AG09309 (cell line): Measurements from ENCODE around the gene IL6.

Experiments
- DNase-seq: peaks from one replicate; pipeline ENCODE4 v3.0.0-alpha.2; 2010; ENCODE audit warnings: low read depth
- H3K4me3 ChIP-seq: 2 replicates; pipeline ENCODE4 v1.5.1; 2011; ENCODE audit warnings: mild to moderate bottlenecking, low read depth, low read length, moderate library complexity; ENCODE audit not compliant: control insufficient read depth
- CTCF ChIP-seq: IDR thresholded peaks from 2 replicates; pipeline ENCODE4 v1.5.1; 2011; ENCODE audit warnings: mild to moderate bottlenecking, low read depth, low read length, inconsistent platforms; ENCODE audit not compliant: insufficient read depth, control insufficient read depth; ENCODE audit errors: missing control alignments

IL6 gene

GRCh38 chr7:22730921-22731654, 4.1 kb downstream of the IL6 start:
- no peak for TF ChIP-seq CTCF
- H3K4me3 ChIP-seq = peak overlapping the region; percentile 3; the same call in 1 of the 2 replicates
- DNase-seq = peak; percentile 88

DNA sequence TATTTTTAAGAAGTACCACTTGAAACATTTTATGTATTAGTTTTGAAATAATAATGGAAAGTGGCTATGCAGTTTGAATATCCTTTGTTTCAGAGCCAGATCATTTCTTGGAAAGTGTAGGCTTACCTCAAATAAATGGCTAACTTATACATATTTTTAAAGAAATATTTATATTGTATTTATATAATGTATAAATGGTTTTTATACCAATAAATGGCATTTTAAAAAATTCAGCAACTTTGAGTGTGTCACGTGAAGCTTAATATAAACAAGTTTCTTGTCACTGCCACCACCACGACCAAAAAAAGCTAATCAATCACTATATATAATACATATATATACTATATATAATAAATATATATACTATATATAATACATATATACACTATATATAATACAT, 4.8 kb downstream of the IL6 start:
- no peak overlapping the region for H3K4me3 ChIP-seq
- no peak for TF ChIP-seq CTCF
- no peak for DNase-seq

GRCh38 chr7:22732556-22733126, 5.6 kb downstream of the IL6 start:
- no peak for DNase-seq
- TF ChIP-seq CTCF = peak; percentile 45
- H3K4me3 ChIP-seq = no peak overlapping the region

DNA sequence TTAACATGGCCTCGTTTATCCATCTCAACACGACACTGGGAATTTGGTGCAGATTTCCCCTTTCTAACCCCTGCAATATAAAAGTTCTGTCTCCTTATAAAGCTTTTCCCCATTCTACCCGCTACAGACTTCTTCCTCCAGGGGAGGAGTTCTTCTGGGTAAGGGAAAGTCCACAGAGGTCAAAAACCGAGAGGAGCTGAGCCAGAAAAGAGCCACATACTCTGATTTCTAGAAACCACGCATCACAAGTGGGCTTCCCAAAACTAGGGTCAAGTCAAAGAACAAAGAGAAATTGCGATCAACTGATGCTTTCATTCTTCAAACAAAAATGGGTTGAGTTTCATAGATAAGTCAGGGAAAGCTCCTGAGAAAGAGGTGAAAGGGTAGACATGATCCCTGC, 6.8 kb downstream of the IL6 start:
- no peak overlapping the region for H3K4me3 ChIP-seq
- no peak for DNase-seq
- no peak for TF ChIP-seq CTCF

- no peak for TF ChIP-seq CTCF
- H3K4me3 ChIP-seq = no peak overlapping the region
- no peak for DNase-seq
Measured at GRCh38 chr7:22743014-22743413, 16.0 kb downstream of the IL6 start.

GRCh38 chr7:22751341-22751740, 24.3 kb downstream of the IL6 start:
- no peak for DNase-seq
- no peak overlapping the region for H3K4me3 ChIP-seq
- no peak for TF ChIP-seq CTCF
